Endodermal cell (in vitro differentiated cells): Measurements from ENCODE around the gene TMEFF1. TPM values are rescaled to one million over a fixed set of nuclear protein-coding genes. Genes with fewer than 3 reads are reported as not detected.
"Not testable (repeated sequence)": the region's sequence is repeated elsewhere in the genome, so short reads cannot be mapped to it uniquely, and the experiment has no call there.

Experiments used
- DNase-seq: peaks from one replicate; pipeline ENCODE4 v3.0.0-alpha.2; 2017
- H3K27ac ChIP-seq: 2 replicates; pipeline ENCODE4 v1.5.1; 2013; ENCODE audit warnings: mild to moderate bottlenecking, low read depth, low read length, moderate library complexity
- H3K27me3 ChIP-seq: 2 replicates; pipeline ENCODE4 v1.6.1; 2013; ENCODE audit warnings: mild to moderate bottlenecking, low read length, moderate library complexity; ENCODE audit not compliant: insufficient read depth, control insufficient read depth, poor library complexity, severe bottlenecking
- H3K36me3 ChIP-seq: 2 replicates; pipeline ENCODE4 v1.7.0; 2013; ENCODE audit warnings: mild to moderate bottlenecking, low read length, moderate library complexity; ENCODE audit not compliant: control insufficient read depth, insufficient read depth
- H3K4me1 ChIP-seq: one replicate; pipeline ENCODE4 v1.7.0; 2013; ENCODE audit warnings: low read length; ENCODE audit not compliant: control insufficient read depth, insufficient read depth
- H3K4me3 ChIP-seq: 2 replicates; pipeline ENCODE4 v1.5.1; 2013; ENCODE audit warnings: mild to moderate bottlenecking, low read length, moderate library complexity
- H3K9ac ChIP-seq: 2 replicates; pipeline ENCODE4 v1.6.1; 2013; ENCODE audit warnings: mild to moderate bottlenecking, low read length, moderate library complexity; ENCODE audit not compliant: poor library complexity, severe bottlenecking; ENCODE audit errors: extremely low read depth
- H3K9me3 ChIP-seq: 2 replicates; pipeline ENCODE4 v1.6.1; 2013; ENCODE audit warnings: mild to moderate bottlenecking, low read length, moderate library complexity; ENCODE audit not compliant: control insufficient read depth
- H3K27ac Mint-ChIP-seq: 2 replicates; pipeline ENCODE4 v1.8.0; 2020; ENCODE audit warnings: mixed read lengths
- H3K27me3 Mint-ChIP-seq: 2 replicates; pipeline ENCODE4 v1.8.0; 2021; ENCODE audit warnings: mild to moderate bottlenecking, mixed read lengths; ENCODE audit not compliant: insufficient read depth
- H3K36me3 Mint-ChIP-seq: 2 replicates; pipeline ENCODE4 v1.8.0; 2020; ENCODE audit warnings: low read depth, mixed read lengths
- H3K4me1 Mint-ChIP-seq: 2 replicates; pipeline ENCODE4 v1.8.0; 2020; ENCODE audit warnings: mixed read lengths
- H3K4me3 Mint-ChIP-seq: 2 replicates; pipeline ENCODE4 v1.8.0; 2020; ENCODE audit warnings: mild to moderate bottlenecking, moderate library complexity, mixed read lengths
- H3K9me3 Mint-ChIP-seq: 2 replicates; pipeline ENCODE4 v1.8.0; 2020; ENCODE audit warnings: mild to moderate bottlenecking, mixed read lengths
- CTCF ChIP-seq: fragments of 200-600 bp; sonication (generic); conservative IDR thresholded peaks from 2 replicates; pipeline ENCODE4 v1.5.0; 2021; ENCODE audit warnings: antibody characterized with exemption, mild to moderate bottlenecking
- WGBS, 2 experiments: methylation state at CpG; one replicate each; pipeline versions ENCODE4 v1.1.5 to v1.1.7; 2013; ENCODE audit warnings: missing lambda C conversion rate in 2 of 2, mixed read lengths in 1 of 2; ENCODE audit not compliant: insufficient coverage in 1 of 2, insufficient read length in 1 of 2; 5-methylcytosine and 5-hydroxymethylcytosine counted together
- total RNA-seq, 2 donors: library from RNA; stranded (reverse); fragmentation: NEBNext Ultra II Directional in 1 of 2; extraction: Animal tissue kit (Norgen Biotek cat#: 25700) in 1 of 2; gene quantifications; 2 replicates in 1 of 2; 3 replicates in 1 of 2; pipeline ENCODE4 v1.2.1, GENCODE V29; 2021

The TMEFF1 gene
- total RNA-seq, 2 donors from 2014 or later = 67.5 to 111 TPM

- H3K9me3 Mint-ChIP-seq = no peaks in the 10 kb centered on the region
- peak overlapping the region; percentile 26 for H3K27ac Mint-ChIP-seq
These were observed 26.9 kb downstream of the TMEFF1 start for GRCh38 chr9:100499866-100500265.

GRCh38 chr9:100505564-100506159 is 32.7 kb downstream of the TMEFF1 start:
- peaks cover 10% of the 10 kb centered on the region for H3K9me3 ChIP-seq
- no peaks in the 10 kb centered on the region for H3K27me3 ChIP-seq
- no peak overlapping the region for H3K27ac Mint-ChIP-seq
- H3K4me3 Mint-ChIP-seq = no peak overlapping the region
- H3K4me1 Mint-ChIP-seq = no peaks in the 10 kb centered on the region
- WGBS, 2 experiments = 14 to 60% methylated on average over 2 to 4 of the region's 4 CpGs
- no peaks in the 10 kb centered on the region for H3K27me3 Mint-ChIP-seq
- peak; percentile 94 for DNase-seq
- no peak overlapping the region for H3K9ac ChIP-seq
- H3K4me3 ChIP-seq = no peak overlapping the region
- H3K4me1 ChIP-seq = no peaks in the 10 kb centered on the region
- peak; percentile 91 for TF ChIP-seq CTCF
- H3K27ac ChIP-seq = no peak overlapping the region
- peaks cover 61% of the 10 kb centered on the region for H3K36me3 ChIP-seq
- H3K9me3 Mint-ChIP-seq = peaks cover 5% of the 10 kb centered on the region
- H3K36me3 Mint-ChIP-seq = peaks cover 61% of the 10 kb centered on the region

More at GRCh38 chr9:100499866-100500265, 26.9 kb downstream of the TMEFF1 start:
- no peaks in the 10 kb centered on the region for H3K9me3 ChIP-seq
- H3K4me3 ChIP-seq = no peak overlapping the region
- no peak overlapping the region for H3K4me3 Mint-ChIP-seq
- DNase-seq = no peak
- peaks cover 29% of the 10 kb centered on the region for H3K36me3 Mint-ChIP-seq
- TF ChIP-seq CTCF = no peak
- H3K4me1 Mint-ChIP-seq = peaks cover 16% of the 10 kb centered on the region
- no peak overlapping the region for H3K9ac ChIP-seq
- H3K27me3 ChIP-seq = no peaks in the 10 kb centered on the region
- peaks cover 30% of the 10 kb centered on the region for H3K36me3 ChIP-seq
- no peaks in the 10 kb centered on the region for H3K27me3 Mint-ChIP-seq
- 90 to 100% methylated on average over 1 to 2 of the region's 2 CpGs for WGBS, 2 experiments
- no peaks in the 10 kb centered on the region for H3K4me1 ChIP-seq
- H3K27ac ChIP-seq = no peak overlapping the region

DNA sequence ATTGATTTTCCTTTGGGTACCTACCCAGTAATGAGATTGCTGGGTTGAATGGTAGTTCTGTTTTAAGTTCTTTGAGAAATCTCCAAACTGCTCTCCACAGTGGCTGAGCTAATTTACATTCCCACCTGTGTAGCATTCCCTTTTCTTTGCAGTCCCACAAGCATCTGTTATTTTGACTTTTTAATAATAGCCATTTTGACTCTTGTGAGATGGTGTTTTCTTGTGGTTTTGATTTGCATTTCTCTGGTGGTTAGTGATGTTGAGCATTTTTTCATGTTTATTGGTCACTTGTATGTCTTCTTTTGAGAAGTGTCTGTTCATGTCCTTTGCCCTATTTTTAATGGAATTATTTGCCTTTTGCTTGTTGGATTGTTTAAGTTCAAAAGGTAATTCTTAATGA is 34.4 kb downstream of the TMEFF1 start:
- not testable (repeated sequence) for H3K9ac ChIP-seq, H3K9me3 ChIP-seq, H3K4me3 Mint-ChIP-seq, H3K9me3 Mint-ChIP-seq, H3K4me3 ChIP-seq, H3K27me3 ChIP-seq, H3K4me1 Mint-ChIP-seq, H3K27ac Mint-ChIP-seq, H3K4me1 ChIP-seq, H3K27ac ChIP-seq, H3K27me3 Mint-ChIP-seq, DNase-seq
- H3K36me3 Mint-ChIP-seq = peaks cover 59% of the 10 kb centered on the region
- peaks cover 60% of the 10 kb centered on the region for H3K36me3 ChIP-seq

GRCh38 chr9:100511205-100511604 is 38.3 kb downstream of the TMEFF1 start:
- H3K27me3 ChIP-seq = no peaks in the 10 kb centered on the region
- no peaks in the 10 kb centered on the region for H3K4me1 ChIP-seq
- peaks cover 5% of the 10 kb centered on the region for H3K9me3 Mint-ChIP-seq
- H3K9ac ChIP-seq = no peak overlapping the region
- no peaks in the 10 kb centered on the region for H3K27me3 Mint-ChIP-seq
- no peak for TF ChIP-seq CTCF
- H3K9me3 ChIP-seq = peaks cover 6% of the 10 kb centered on the region
- WGBS, 2 experiments = 100% methylated on average over 1 of the region's 1 CpG; no CpG with 5 or more reads in 1 of the 2 experiments
- peaks cover 43% of the 10 kb centered on the region for H3K36me3 ChIP-seq
- no peak for DNase-seq
- H3K36me3 Mint-ChIP-seq = peaks cover 54% of the 10 kb centered on the region
- H3K4me1 Mint-ChIP-seq = peaks cover 7% of the 10 kb centered on the region
- H3K4me3 ChIP-seq = no peak overlapping the region
- no peak overlapping the region for H3K27ac Mint-ChIP-seq
- no peak overlapping the region for H3K4me3 Mint-ChIP-seq
- H3K27ac ChIP-seq = no peak overlapping the region
